Parathyroid adenoma (tissue), 2 donors: ENCODE data around the gene PRUNE2.

ENCODE experiments used
- H2AFZ ChIP-seq: fragments of 300-600 bp; sonication (generic); one replicate; pipeline ENCODE4 v1.7.0; 2017; ENCODE audit warnings: antibody characterized with exemption, mild to moderate bottlenecking
- H3K27ac ChIP-seq: fragments of 300-600 bp; sonication (generic); one replicate; pipeline ENCODE4 v1.7.0; 2017
- H3K27me3 ChIP-seq: fragments of 300-600 bp; sonication (generic); one replicate; pipeline ENCODE4 v1.7.0; 2017; ENCODE audit warnings: low read length; ENCODE audit not compliant: control insufficient read depth, insufficient read depth
- H3K36me3 ChIP-seq: fragments of 300-600 bp; sonication (generic); one replicate; pipeline ENCODE4 v1.7.0; 2017; ENCODE audit warnings: low read length; ENCODE audit not compliant: control insufficient read depth, insufficient read depth
- H3K4me1 ChIP-seq: fragments of 300-600 bp; sonication (generic); one replicate; pipeline ENCODE4 v1.7.0; 2017; ENCODE audit warnings: control low read depth
- H3K4me2 ChIP-seq: fragments of 300-600 bp; sonication (generic); one replicate; pipeline ENCODE4 v1.7.0; 2017; ENCODE audit warnings: low read length
- H3K4me3 ChIP-seq: fragments of 300-600 bp; sonication (generic); one replicate; pipeline ENCODE4 v1.7.0; 2017; ENCODE audit warnings: low read depth, low read length
- H3K79me2 ChIP-seq: fragments of 300-600 bp; sonication (generic); one replicate; pipeline ENCODE4 v1.7.0; 2017; ENCODE audit warnings: control low read depth
- H3K9ac ChIP-seq: fragments of 300-600 bp; sonication (generic); one replicate; pipeline ENCODE4 v1.7.0; 2017; ENCODE audit warnings: mild to moderate bottlenecking
- H3K9me3 ChIP-seq: fragments of 300-600 bp; sonication (generic); one replicate; pipeline ENCODE4 v1.7.0; 2017; ENCODE audit warnings: low read length; ENCODE audit not compliant: control insufficient read depth
- TF ChIP-seq, protein P1 (sequence below): fragments of 300-600 bp; sonication (generic); IDR thresholded peaks from one replicate; pipeline ENCODE4 v1.7.0; 2017; ENCODE audit warnings: antibody characterized with exemption, mild to moderate bottlenecking
- donor health status: primary hyperparathyroidism.

PRUNE2 gene

DNA sequence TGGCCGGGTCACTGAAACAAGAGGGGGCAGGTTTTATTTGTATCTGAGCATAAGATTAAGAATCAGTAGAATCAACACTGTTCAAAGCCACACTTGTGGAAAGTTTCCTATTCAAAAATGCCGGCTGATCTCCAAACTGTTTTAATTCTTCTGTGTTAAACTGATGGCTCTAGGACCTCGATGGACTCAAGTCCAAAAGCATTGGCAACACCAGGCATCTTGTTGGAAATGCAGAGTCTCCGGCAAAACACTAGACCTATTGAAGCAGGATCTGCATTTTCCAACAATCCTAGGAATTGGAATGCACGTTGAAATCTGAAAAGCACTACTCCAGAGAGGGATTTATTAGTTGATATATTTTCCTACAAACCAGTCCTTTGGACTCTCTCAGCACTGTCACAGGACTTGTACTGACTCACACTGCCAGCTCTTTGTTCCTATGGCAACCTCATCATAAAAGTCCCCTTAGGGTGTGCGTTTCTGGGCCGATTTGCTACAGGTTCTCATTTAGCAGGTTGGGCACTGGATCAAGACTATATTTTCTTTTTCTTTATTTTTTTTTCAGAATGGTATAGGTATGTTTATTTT lies 189.7 kb downstream of the PRUNE2 start:
- no peak overlapping the region for H3K4me3 ChIP-seq
- H3K27me3 ChIP-seq = no peaks in the 10 kb centered on the region
- H3K4me2 ChIP-seq = no peak overlapping the region
- no peak overlapping the region for H2AFZ ChIP-seq
- no peak overlapping the region for H3K9ac ChIP-seq
- TF ChIP-seq, protein P1, sequence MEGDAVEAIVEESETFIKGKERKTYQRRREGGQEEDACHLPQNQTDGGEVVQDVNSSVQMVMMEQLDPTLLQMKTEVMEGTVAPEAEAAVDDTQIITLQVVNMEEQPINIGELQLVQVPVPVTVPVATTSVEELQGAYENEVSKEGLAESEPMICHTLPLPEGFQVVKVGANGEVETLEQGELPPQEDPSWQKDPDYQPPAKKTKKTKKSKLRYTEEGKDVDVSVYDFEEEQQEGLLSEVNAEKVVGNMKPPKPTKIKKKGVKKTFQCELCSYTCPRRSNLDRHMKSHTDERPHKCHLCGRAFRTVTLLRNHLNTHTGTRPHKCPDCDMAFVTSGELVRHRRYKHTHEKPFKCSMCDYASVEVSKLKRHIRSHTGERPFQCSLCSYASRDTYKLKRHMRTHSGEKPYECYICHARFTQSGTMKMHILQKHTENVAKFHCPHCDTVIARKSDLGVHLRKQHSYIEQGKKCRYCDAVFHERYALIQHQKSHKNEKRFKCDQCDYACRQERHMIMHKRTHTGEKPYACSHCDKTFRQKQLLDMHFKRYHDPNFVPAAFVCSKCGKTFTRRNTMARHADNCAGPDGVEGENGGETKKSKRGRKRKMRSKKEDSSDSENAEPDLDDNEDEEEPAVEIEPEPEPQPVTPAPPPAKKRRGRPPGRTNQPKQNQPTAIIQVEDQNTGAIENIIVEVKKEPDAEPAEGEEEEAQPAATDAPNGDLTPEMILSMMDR = no peak
- no peaks in the 10 kb centered on the region for H3K79me2 ChIP-seq
- H3K4me1 ChIP-seq = no peaks in the 10 kb centered on the region
- no peaks in the 10 kb centered on the region for H3K9me3 ChIP-seq
- H3K36me3 ChIP-seq = no peaks in the 10 kb centered on the region
- H3K27ac ChIP-seq = no peak overlapping the region

DNA sequence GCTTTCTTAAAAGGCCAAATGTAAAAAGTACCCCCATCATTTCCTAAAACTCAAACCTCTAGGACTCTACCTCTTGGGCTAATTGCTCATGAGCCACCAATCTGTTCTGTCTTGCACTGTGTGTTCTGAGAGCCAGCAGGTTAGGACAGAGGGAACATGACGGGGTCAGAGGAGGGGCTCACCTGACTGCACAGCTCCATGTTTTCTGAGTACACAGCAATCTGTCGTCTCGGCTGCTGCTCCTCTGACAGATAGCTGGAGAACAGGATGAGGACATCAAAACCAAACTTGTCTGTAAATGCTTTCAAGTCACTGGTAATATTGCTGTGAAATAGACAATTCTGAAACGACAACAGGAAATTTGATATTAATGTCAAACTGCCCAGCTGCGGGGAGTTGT lies 192.5 kb downstream of the PRUNE2 start:
- H3K27me3 ChIP-seq = no peaks in the 10 kb centered on the region
- H3K9ac ChIP-seq = no peak overlapping the region
- H3K4me1 ChIP-seq = no peaks in the 10 kb centered on the region
- H3K79me2 ChIP-seq = no peaks in the 10 kb centered on the region
- TF ChIP-seq, protein P1 = no peak
- no peak overlapping the region for H3K4me2 ChIP-seq
- no peak overlapping the region for H3K4me3 ChIP-seq
- H3K36me3 ChIP-seq = no peaks in the 10 kb centered on the region
- H3K27ac ChIP-seq = no peak overlapping the region
- no peak overlapping the region for H2AFZ ChIP-seq
- H3K9me3 ChIP-seq = no peaks in the 10 kb centered on the region

DNA sequence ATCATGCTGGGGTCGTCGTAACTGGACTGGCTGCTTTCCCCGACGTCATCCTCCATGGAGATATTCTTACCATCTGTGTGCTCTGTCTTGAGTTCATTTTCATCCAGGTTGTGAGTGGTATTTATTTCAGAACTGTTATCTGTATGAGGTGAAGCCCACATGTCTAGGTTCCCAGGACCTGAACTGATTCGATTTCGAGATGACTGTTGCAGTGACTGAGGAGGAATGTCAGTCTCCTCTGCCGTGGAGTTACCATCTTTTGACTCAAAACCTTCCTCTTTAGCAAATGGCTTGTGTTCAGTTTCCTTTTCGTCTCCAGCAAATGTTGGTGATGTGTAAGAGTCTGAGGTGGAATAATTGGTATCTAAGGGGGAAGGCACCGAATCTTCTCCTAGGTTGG lies 196.9 kb downstream of the PRUNE2 start:
- H3K4me3 ChIP-seq = no peak overlapping the region
- no peak overlapping the region for H3K9ac ChIP-seq
- H3K4me2 ChIP-seq = no peak overlapping the region
- no peaks in the 10 kb centered on the region for H3K4me1 ChIP-seq
- TF ChIP-seq, protein P1 = no peak
- no peaks in the 10 kb centered on the region for H3K79me2 ChIP-seq
- no peaks in the 10 kb centered on the region for H3K36me3 ChIP-seq
- no peak overlapping the region for H2AFZ ChIP-seq
- H3K9me3 ChIP-seq = no peaks in the 10 kb centered on the region
- H3K27ac ChIP-seq = no peak overlapping the region
- no peaks in the 10 kb centered on the region for H3K27me3 ChIP-seq

DNA sequence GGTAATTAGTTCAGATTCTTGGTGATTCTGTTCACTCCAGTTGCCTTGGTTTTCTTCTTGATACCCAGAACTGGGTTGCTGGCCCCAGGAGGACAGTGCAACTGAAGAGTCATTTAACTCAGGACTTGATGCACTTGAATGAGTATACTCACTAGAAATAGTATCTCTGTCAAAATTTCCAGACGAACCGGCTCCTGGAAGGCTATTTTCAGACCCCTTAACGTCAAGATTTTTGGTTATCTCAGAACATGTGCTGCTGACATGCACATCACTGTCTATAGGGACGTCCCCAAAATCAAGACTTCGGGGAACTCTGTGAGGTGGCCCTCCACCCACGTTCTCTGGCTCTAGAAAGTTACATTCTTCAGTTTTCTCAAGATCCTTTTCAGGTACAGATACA lies 198.4 kb downstream of the PRUNE2 start:
- H2AFZ ChIP-seq = no peak overlapping the region
- TF ChIP-seq, protein P1 = no peak
- H3K27ac ChIP-seq = no peak overlapping the region

DNA sequence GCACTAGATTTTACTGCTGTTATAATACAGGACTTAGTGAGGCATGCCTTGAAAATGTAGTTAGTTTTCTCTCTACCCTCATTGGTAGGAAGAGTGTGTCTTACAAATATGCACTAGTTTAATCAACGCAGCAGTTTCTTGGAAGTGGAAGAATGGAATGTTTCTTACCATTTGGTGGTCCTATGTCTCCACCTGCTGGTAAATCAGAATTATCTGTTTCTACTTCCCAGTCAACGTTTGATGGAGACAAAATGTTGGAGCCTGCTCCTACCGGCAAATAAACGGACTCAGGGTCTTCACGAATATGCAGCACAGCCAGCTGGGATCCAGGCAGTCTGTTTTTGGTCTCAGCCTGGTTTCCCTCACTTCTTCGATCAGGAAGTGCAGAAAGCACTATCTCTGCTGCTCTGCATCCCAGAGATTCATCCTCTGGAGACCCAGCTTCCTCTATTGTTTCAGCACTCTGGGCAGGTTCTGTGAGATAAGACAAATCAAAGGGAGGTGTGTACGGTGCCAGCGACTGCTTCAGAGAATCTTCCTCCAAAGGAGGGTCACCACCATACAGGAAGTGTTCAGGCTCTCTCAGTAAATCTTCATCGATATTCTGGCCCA lies 201.2 kb downstream of the PRUNE2 start:
- Histone ChIP-seq H3K79me2 (no peaks in the 10 kb centered on the region), H3K27ac (no peak overlapping the region), H3K4me3 (no peak overlapping the region), H2AFZ (peak overlapping the region; percentile 22), H3K4me2 (no peak overlapping the region), H3K9ac (no peak overlapping the region), H3K27me3 (no peaks in the 10 kb centered on the region), H3K9me3 (no peaks in the 10 kb centered on the region), H3K36me3 (no peaks in the 10 kb centered on the region), H3K4me1 (no peaks in the 10 kb centered on the region)
- TF ChIP-seq, protein P1 = peak; percentile 57

More for the DNA sequence above, 198.4 kb downstream of the PRUNE2 start:
- H3K9me3 ChIP-seq = no peaks in the 10 kb centered on the region
- H3K79me2 ChIP-seq = no peaks in the 10 kb centered on the region
- H3K4me1 ChIP-seq = no peaks in the 10 kb centered on the region
- H3K4me2 ChIP-seq = no peak overlapping the region
- no peaks in the 10 kb centered on the region for H3K27me3 ChIP-seq
- H3K4me3 ChIP-seq = no peak overlapping the region
- no peaks in the 10 kb centered on the region for H3K36me3 ChIP-seq
- H3K9ac ChIP-seq = no peak overlapping the region
